Trophoblast cell (in vitro differentiated cells and primary cell): ENCODE data around the gene CAPS. TPM values are rescaled to one million over a fixed set of nuclear protein-coding genes. Genes with fewer than 3 reads are reported as not detected.
A peak's percentile ranks its signal among the peaks of the same experiment; 100 is the strongest.

Source experiments
- DNase-seq, 2 donors: peaks; one replicate each; pipeline ENCODE4 v3.0.0-alpha.2; 2016
- H2AFZ ChIP-seq: 2 replicates; pipeline ENCODE4 v1.6.1; 2013; ENCODE audit warnings: low read length, moderate library complexity, mild to moderate bottlenecking; ENCODE audit not compliant: insufficient read depth, poor library complexity
- H2AK5ac ChIP-seq: 2 replicates; pipeline ENCODE4 v1.6.1; 2013; ENCODE audit warnings: mild to moderate bottlenecking, low read length
- H2BK120ac ChIP-seq: 2 replicates; pipeline ENCODE4 v1.6.1; 2013; ENCODE audit warnings: low read length, mild to moderate bottlenecking, moderate library complexity; ENCODE audit not compliant: insufficient read depth, poor library complexity
- H2BK12ac ChIP-seq: 2 replicates; pipeline ENCODE4 v1.6.1; 2013; ENCODE audit warnings: mild to moderate bottlenecking, low read length, moderate library complexity
- H2BK5ac ChIP-seq: 2 replicates; pipeline ENCODE4 v1.6.1; 2013; ENCODE audit warnings: low read length, low read depth, moderate library complexity, mild to moderate bottlenecking; ENCODE audit not compliant: poor library complexity
- H3K14ac ChIP-seq: 2 replicates; pipeline ENCODE4 v1.6.1; 2013; ENCODE audit warnings: mild to moderate bottlenecking, low read length
- H3K18ac ChIP-seq: 2 replicates; pipeline ENCODE4 v1.6.1; 2013; ENCODE audit warnings: mild to moderate bottlenecking, low read length
- H3K23ac ChIP-seq: 2 replicates; pipeline ENCODE4 v1.6.1; 2013; ENCODE audit warnings: low read length
- H3K27ac ChIP-seq: 2 replicates; pipeline ENCODE4 v1.5.1; 2013; ENCODE audit warnings: low read depth, mild to moderate bottlenecking, inconsistent platforms, low read length, moderate library complexity
- H3K27me3 ChIP-seq: 2 replicates; pipeline ENCODE4 v1.6.1; 2013; ENCODE audit warnings: inconsistent platforms, mild to moderate bottlenecking, low read length, moderate library complexity; ENCODE audit not compliant: insufficient read depth
- H3K36me3 ChIP-seq, 2 experiments: 1 replicate in 1 of 2; 2 replicates in 1 of 2; pipeline ENCODE4 v1.6.1; 2013; ENCODE audit warnings: low read length in 2 of 2, mild to moderate bottlenecking in 2 of 2, moderate library complexity in 1 of 2; ENCODE audit not compliant: insufficient read depth in 2 of 2, control insufficient read depth in 1 of 2
- H3K4ac ChIP-seq: 2 replicates; pipeline ENCODE4 v1.6.1; 2013; ENCODE audit warnings: low read depth, mild to moderate bottlenecking, low read length, moderate library complexity
- H3K4me1 ChIP-seq, 2 experiments: 1 replicate in 1 of 2; 2 replicates in 1 of 2; pipeline ENCODE4 v1.6.1; 2013; ENCODE audit warnings: low read length in 2 of 2, mild to moderate bottlenecking in 2 of 2, moderate library complexity in 1 of 2; ENCODE audit not compliant: insufficient read depth in 2 of 2, control insufficient read depth in 1 of 2
- H3K4me2 ChIP-seq: 2 replicates; pipeline ENCODE4 v1.6.1; 2013; ENCODE audit warnings: inconsistent platforms, mild to moderate bottlenecking, low read length, moderate library complexity
- H3K4me3 ChIP-seq: 2 replicates; pipeline ENCODE4 v1.5.1; 2013; ENCODE audit warnings: mild to moderate bottlenecking, low read depth, low read length, inconsistent platforms
- H3K79me1 ChIP-seq: one replicate; pipeline ENCODE4 v1.6.1; 2013; ENCODE audit warnings: low read length
- H3K79me2 ChIP-seq: 2 replicates; pipeline ENCODE4 v1.6.1; 2013; ENCODE audit warnings: low read length, mild to moderate bottlenecking; ENCODE audit not compliant: control insufficient read depth, insufficient read depth, poor library complexity
- H3K9ac ChIP-seq: 2 replicates; pipeline ENCODE4 v1.6.1; 2013; ENCODE audit warnings: mild to moderate bottlenecking, low read length
- H3K9me3 ChIP-seq: 2 replicates; pipeline ENCODE4 v1.6.1; 2013; ENCODE audit warnings: low read depth, mild to moderate bottlenecking, control low read depth, inconsistent platforms, low read length; ENCODE audit not compliant: insufficient read depth
- H4K12ac ChIP-seq: 2 replicates; pipeline ENCODE4 v1.6.1; 2013; ENCODE audit warnings: low read depth, mild to moderate bottlenecking, low read length, moderate library complexity
- H4K8ac ChIP-seq: 2 replicates; pipeline ENCODE4 v1.6.1; 2013; ENCODE audit warnings: low read depth, mild to moderate bottlenecking, low read length, moderate library complexity
- H4K91ac ChIP-seq: one replicate; pipeline ENCODE4 v1.6.1; 2013; ENCODE audit warnings: low read depth, mild to moderate bottlenecking, low read length, moderate library complexity
- WGBS: extraction: QIAGEN DNeasy Blood & Tissue Kit; methylation state at CpG from one replicate; pipeline ENCODE4 v1.1.7; 2013; ENCODE audit warnings: missing lambda C conversion rate; ENCODE audit not compliant: insufficient read length, insufficient coverage; ENCODE audit errors: extremely low coverage; 5-methylcytosine and 5-hydroxymethylcytosine counted together
- polyA plus RNA-seq: library from polyadenylated mRNA; stranded (reverse); fragments of 200-250 nt; gene quantifications from 2 replicates; pipeline ENCODE4 v1.2.3, GENCODE V29; 2013

Gene CAPS
- polyA plus RNA-seq, result 3.7 and 3.8 TPM in 2 replicates

GRCh38 chr19:5913739-5914357 is at the start of gene CAPS:
TSS of gene CAPS (plus strand) at chr19:5914254. CDS start at chr19:5914407, 153 bp downstream.
- peak within 1 kb of the TSS; percentile 98 for H3K18ac ChIP-seq
- WGBS, result no CpG with 5 or more reads among the region's 10 CpGs

GRCh38 chr19:5864725-5865486 is 49.1 kb upstream of the CAPS start:
- Histone ChIP-seq H4K12ac (no peak overlapping the region), H2BK120ac (no peak overlapping the region), H3K4me1 (peaks cover 0 to 3% of the 10 kb centered on the region in 2 experiments), H3K4ac (no peak overlapping the region), H3K27me3 (no peaks in the 10 kb centered on the region), H4K91ac (no peak overlapping the region), H3K4me3 (no peak overlapping the region), H3K18ac (no peak overlapping the region), H2BK12ac (no peak overlapping the region), H3K4me2 (no peak overlapping the region), H3K36me3 (no peaks in the 10 kb centered on the region), H3K9ac (no peak overlapping the region), H3K23ac (no peak overlapping the region), H3K79me1 (no peaks in the 10 kb centered on the region), H4K8ac (no peak overlapping the region), H2BK5ac (no peak overlapping the region), H3K9me3 (peaks cover 1% of the 10 kb centered on the region), H3K27ac (no peak overlapping the region), H3K79me2 (no peaks in the 10 kb centered on the region), H2AK5ac (no peak overlapping the region), H3K14ac (no peak overlapping the region), H2AFZ (no peak overlapping the region)
- no peak for DNase-seq
- WGBS, result no CpG with 5 or more reads among the region's 14 CpGs

More at GRCh38 chr19:5913739-5914357, at the start of gene CAPS:
- Histone ChIP-seq H3K9ac (no peak within 1 kb of the TSS), H2AK5ac (peak within 1 kb of the TSS; percentile 98), H4K91ac (peak within 1 kb of the TSS; percentile 90), H2BK5ac (peak within 1 kb of the TSS; percentile 73), H3K27ac (peak within 1 kb of the TSS; percentile 35), H3K4ac (peak within 1 kb of the TSS; percentile 67), H3K14ac (peak within 1 kb of the TSS; percentile 96), H4K8ac (peak within 1 kb of the TSS; percentile 67), H2BK12ac (peak within 1 kb of the TSS; percentile 92), H2AFZ (peak within 1 kb of the TSS; percentile 38), H3K4me3 (no peak within 1 kb of the TSS), H3K23ac (no peak within 1 kb of the TSS), H3K4me2 (peak within 1 kb of the TSS; percentile 46), H3K79me1 (peaks cover 38% of the 10 kb centered on the region), H3K4me1 (peaks cover 40 to 53% of the 10 kb centered on the region in 2 experiments), H4K12ac (peak within 1 kb of the TSS; percentile 51), H3K36me3 (peaks cover 38 to 43% of the 10 kb centered on the region in 2 experiments), H3K27me3 (no peaks in the 10 kb centered on the region), H3K9me3 (no peaks in the 10 kb centered on the region), H3K79me2 (peaks cover 8% of the 10 kb centered on the region), H2BK120ac (peak within 1 kb of the TSS; percentile 87)
- peak in 1 of 2 donors; percentile 24 for DNase-seq

GRCh38 chr19:5865772-5866171 is 48.3 kb upstream of the CAPS start:
- Histone ChIP-seq H3K4me2 (no peak overlapping the region), H3K14ac (no peak overlapping the region), H3K23ac (no peak overlapping the region), H3K4me1 (peaks cover 0 to under 1% of the 10 kb centered on the region in 2 experiments), H2BK5ac (no peak overlapping the region), H3K4ac (no peak overlapping the region), H4K12ac (no peak overlapping the region), H3K4me3 (no peak overlapping the region), H3K27ac (no peak overlapping the region), H2AFZ (no peak overlapping the region), H2BK120ac (no peak overlapping the region), H2BK12ac (no peak overlapping the region), H3K79me1 (no peaks in the 10 kb centered on the region), H3K9me3 (peaks cover 1% of the 10 kb centered on the region), H4K91ac (no peak overlapping the region), H3K36me3 (no peaks in the 10 kb centered on the region), H3K79me2 (no peaks in the 10 kb centered on the region), H4K8ac (no peak overlapping the region), H3K27me3 (no peaks in the 10 kb centered on the region), H3K9ac (no peak overlapping the region), H3K18ac (no peak overlapping the region), H2AK5ac (no peak overlapping the region)
- WGBS, result no CpG with 5 or more reads among the region's 11 CpGs
- DNase-seq, result no peak

GRCh38 chr19:5867201-5868136 is 46.6 kb upstream of the CAPS start:
- Histone ChIP-seq H3K4me3 (no peak overlapping the region), H2BK120ac (no peak overlapping the region), H4K12ac (no peak overlapping the region), H2BK12ac (no peak overlapping the region), H3K4me2 (no peak overlapping the region), H3K14ac (no peak overlapping the region), H2BK5ac (no peak overlapping the region), H3K36me3 (no peaks in the 10 kb centered on the region), H4K91ac (no peak overlapping the region), H3K9me3 (no peaks in the 10 kb centered on the region), H3K27ac (no peak overlapping the region), H2AK5ac (no peak overlapping the region), H3K79me1 (no peaks in the 10 kb centered on the region), H4K8ac (no peak overlapping the region), H3K4ac (no peak overlapping the region), H3K4me1 (peaks cover 3 to 5% of the 10 kb centered on the region in 2 experiments), H2AFZ (no peak overlapping the region), H3K9ac (no peak overlapping the region), H3K79me2 (no peaks in the 10 kb centered on the region), H3K23ac (no peak overlapping the region), H3K18ac (no peak overlapping the region), H3K27me3 (no peaks in the 10 kb centered on the region)
- no peak for DNase-seq
- no CpG with 5 or more reads among the region's 31 CpGs for WGBS
